ENCODE results near the gene ATP1B4. TPM values are rescaled to one million over a fixed set of nuclear protein-coding genes. Genes with fewer than 3 reads are reported as not detected.

The ATP1B4 gene
- total and polyA plus RNA-seq, 8 donors: 0.04 to 0.08 (median 0.04) TPM; not detected in 5

DNA sequence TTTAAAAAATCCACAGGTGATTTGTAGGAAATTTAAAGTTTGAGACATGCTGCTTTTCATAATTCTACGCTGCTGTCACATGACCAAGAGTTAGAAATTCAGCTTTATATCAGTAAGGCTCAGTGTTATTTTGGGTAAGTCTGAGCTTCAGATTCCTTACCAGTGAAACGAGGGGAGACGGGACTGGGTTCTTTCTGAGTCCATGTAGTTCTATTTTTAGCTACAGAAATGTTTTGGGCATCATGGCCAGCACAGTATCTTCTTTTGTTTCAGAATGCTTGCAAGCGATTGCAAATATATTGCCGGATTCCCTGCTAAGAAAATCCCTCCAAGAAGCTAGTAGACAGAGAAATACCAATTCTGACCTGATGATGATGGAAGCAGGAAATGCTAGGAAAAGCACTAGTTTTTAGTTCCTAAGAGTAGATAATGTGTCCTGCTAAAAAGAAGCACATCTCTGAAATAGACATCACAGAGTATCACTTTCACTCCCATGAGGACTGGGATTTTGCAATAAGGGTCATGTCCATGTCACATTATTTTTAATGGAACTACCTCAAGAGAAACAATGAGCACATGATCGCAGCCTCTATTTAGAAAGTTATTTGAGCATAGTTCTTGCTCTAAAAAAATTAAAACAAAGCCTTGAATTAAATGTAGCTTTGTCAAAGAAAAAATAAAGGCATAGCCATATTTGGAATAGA, 10.9 kb downstream of the ATP1B4 start:
- H3K4me1 ChIP-seq: no peaks in the 10 kb centered on the region
- no peaks in the 10 kb centered on the region for H3K36me3 ChIP-seq
- no peaks in the 10 kb centered on the region for H3K9me3 ChIP-seq
- no peak overlapping the region for H3K4me3 ChIP-seq
- no peak overlapping the region for H3K27ac ChIP-seq
- no peak for TF ChIP-seq CTCF (IDR thresholded peaks at IDR 0.05)
- intact Hi-C loops (cut with DNase I): no loop called here
- no peak for DNase-seq
- ATAC-seq: no peak
- no peaks in the 10 kb centered on the region for H3K27me3 ChIP-seq

DNA sequence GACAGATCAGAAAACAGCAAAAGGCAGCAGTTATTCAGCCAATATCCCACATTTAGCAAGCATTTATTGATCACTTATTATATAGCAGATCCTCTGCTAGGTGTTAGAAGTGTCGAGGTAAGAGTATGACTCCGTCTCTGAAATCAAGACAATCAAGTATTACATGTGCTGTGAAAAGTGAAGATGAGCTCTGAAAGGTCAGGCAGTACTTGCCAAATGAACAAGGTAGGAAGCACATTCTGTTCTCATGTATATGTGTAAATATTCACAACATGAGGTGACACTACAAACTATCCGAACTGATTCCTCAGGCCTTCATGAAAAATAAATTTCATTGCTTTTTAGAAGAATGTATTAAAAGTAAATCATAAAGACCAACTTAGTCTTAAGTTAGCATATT, 15.3 kb downstream of the ATP1B4 start:
- no peak overlapping the region for H3K27ac ChIP-seq
- DNase-seq (no peak), ATAC-seq (no peak)
- H3K27me3 ChIP-seq: no peaks in the 10 kb centered on the region
- TF ChIP-seq CTCF (IDR thresholded peaks at IDR 0.05): no peak
- H3K4me3 ChIP-seq: no peak overlapping the region
- H3K4me1 ChIP-seq: no peaks in the 10 kb centered on the region
- H3K36me3 ChIP-seq: no peaks in the 10 kb centered on the region
- H3K9me3 ChIP-seq: no peaks in the 10 kb centered on the region
- intact Hi-C loops (cut with DNase I): no loop called here

- no peak for ATAC-seq
- no peak for TF ChIP-seq CTCF (IDR thresholded peaks at IDR 0.05)
- intact Hi-C loops (cut with DNase I): no loop called here
- H3K27ac ChIP-seq: no peak overlapping the region
- H3K4me1 ChIP-seq: no peaks in the 10 kb centered on the region
- H3K4me3 ChIP-seq: no peak overlapping the region
- no peaks in the 10 kb centered on the region for H3K27me3 ChIP-seq
- H3K9me3 ChIP-seq: no peaks in the 10 kb centered on the region
- no peak for DNase-seq
- no peaks in the 10 kb centered on the region for H3K36me3 ChIP-seq
Measured at GRCh38 chrX:120377715-120378114, 15.8 kb downstream of the ATP1B4 start.

- ATAC-seq (no peak), DNase-seq (no peak)
- H3K36me3 ChIP-seq: no peaks in the 10 kb centered on the region
- TF ChIP-seq CTCF (IDR thresholded peaks at IDR 0.05): no peak
- no peaks in the 10 kb centered on the region for H3K4me1 ChIP-seq
- no peak overlapping the region for H3K27ac ChIP-seq
- H3K4me3 ChIP-seq: no peak overlapping the region
- H3K9me3 ChIP-seq: no peaks in the 10 kb centered on the region
- intact Hi-C loops (cut with DNase I): no loop called here
- H3K27me3 ChIP-seq: no peaks in the 10 kb centered on the region
Measured at GRCh38 chrX:120378570-120378969, 16.7 kb downstream of the ATP1B4 start.

- Histone ChIP-seq H3K27me3 (no peaks in the 10 kb centered on the region), H3K4me1 (no peaks in the 10 kb centered on the region), H3K27ac (no peak overlapping the region), H3K9me3 (no peaks in the 10 kb centered on the region), H3K4me3 (no peak overlapping the region), H3K36me3 (no peaks in the 10 kb centered on the region)
- DNase-seq (no peak), ATAC-seq (no peak)
- TF ChIP-seq CTCF (IDR thresholded peaks at IDR 0.05): no peak
- intact Hi-C loops (cut with DNase I): no loop called here
Measured at GRCh38 chrX:120379937-120380681, 18.2 kb downstream of the ATP1B4 start.

Data from left lung (tissue), 10 donors.